ENCODE results near the gene CLEC18A. TPM values are rescaled to one million over a fixed set of nuclear protein-coding genes. Genes with fewer than 3 reads are reported as not detected.
"Not testable (repeated sequence)": the region's sequence is repeated elsewhere in the genome, so short reads cannot be mapped to it uniquely, and the experiment has no call there.

The CLEC18A gene
- total and polyA plus RNA-seq, 4 donors: 1.1 to 2.7 (median 1.6) TPM

DNA sequence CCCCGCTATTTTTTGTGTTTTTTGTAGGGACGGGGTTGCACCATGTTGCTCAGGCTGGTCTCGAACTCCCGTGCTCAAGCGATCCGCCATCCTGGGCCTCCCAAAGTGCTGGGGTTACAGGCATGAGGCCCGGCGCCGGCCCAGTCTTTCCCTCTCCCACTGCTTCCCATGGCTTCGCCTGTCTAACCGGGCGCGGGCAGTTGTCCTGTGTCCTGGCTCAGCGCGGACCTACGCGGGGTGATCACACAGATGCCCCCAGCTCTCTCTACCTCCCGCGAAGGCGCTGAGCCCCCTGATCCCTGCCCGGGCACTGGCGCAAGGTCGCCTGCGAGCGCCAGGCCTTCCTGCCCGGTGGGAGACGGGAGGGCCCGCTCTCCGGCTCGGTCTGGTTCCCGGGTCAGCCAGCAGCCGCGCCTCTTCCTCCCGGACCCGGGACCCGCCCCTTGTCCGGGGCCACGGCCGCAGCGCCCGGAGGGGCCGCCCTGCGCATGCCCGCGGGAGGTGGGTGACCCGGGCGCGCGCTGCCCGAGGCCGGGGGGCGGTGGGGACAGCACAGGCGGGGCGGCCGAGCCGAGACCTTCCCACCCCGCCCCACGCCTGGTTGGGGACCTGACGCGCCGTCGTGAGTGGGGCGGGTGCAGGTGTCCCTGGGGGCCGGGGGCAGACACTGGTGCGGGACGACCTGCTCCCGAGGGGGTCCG, 14.0 kb downstream of the CLEC18A start:
- H3K36me3 ChIP-seq (ENCODE audit: control insufficient read depth, insufficient read depth, low read length); H3K27me3 ChIP-seq (ENCODE audit: control insufficient read depth, insufficient read depth, low read length); H3K27ac ChIP-seq (ENCODE audit: low read depth, low read length); H3K4me3 ChIP-seq (ENCODE audit: low read depth, low read length); H3K4me1 ChIP-seq (ENCODE audit: control insufficient read depth, insufficient read depth, low read length); H3K9me3 ChIP-seq (ENCODE audit: control insufficient read depth, insufficient read depth, low read length): not testable (repeated sequence)
- DNase-seq (ENCODE audit: low read depth in 4 of 6, low spot score in 6 of 6): peak in 2 of 6 donors; percentile 7 to 44
- WGBS (ENCODE audit: insufficient coverage): no CpG with 5 or more reads among the region's 68 CpGs

DNA sequence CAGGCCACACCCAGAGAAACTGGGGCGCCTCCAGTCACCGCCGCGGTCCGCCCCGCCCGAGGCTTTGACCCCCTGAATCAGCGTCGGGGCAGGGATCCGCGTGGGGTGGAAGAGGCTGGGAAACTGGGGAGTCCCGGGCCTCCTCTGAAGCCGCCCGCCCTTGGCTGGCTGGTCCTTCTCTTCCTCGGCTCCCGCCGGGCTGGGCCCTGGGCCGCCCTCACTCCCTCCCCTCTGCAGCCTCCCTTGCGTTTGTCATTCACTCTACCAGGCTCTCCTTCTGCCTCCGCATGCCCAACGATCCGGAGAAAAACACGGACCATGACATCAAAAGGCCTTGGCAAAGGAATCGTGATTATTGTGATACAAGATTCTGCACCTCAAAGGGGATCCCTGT, 14.5 kb downstream of the CLEC18A start:
- H3K36me3 ChIP-seq (ENCODE audit: control insufficient read depth, insufficient read depth, low read length); H3K4me1 ChIP-seq (ENCODE audit: control insufficient read depth, insufficient read depth, low read length); H3K27me3 ChIP-seq (ENCODE audit: control insufficient read depth, insufficient read depth, low read length); H3K4me3 ChIP-seq (ENCODE audit: low read depth, low read length); DNase-seq (ENCODE audit: low read depth in 4 of 6, low spot score in 6 of 6); H3K9me3 ChIP-seq (ENCODE audit: control insufficient read depth, insufficient read depth, low read length); H3K27ac ChIP-seq (ENCODE audit: low read depth, low read length): not testable (repeated sequence)
- WGBS (ENCODE audit: insufficient coverage): no CpG with 5 or more reads among the region's 24 CpGs

DNA sequence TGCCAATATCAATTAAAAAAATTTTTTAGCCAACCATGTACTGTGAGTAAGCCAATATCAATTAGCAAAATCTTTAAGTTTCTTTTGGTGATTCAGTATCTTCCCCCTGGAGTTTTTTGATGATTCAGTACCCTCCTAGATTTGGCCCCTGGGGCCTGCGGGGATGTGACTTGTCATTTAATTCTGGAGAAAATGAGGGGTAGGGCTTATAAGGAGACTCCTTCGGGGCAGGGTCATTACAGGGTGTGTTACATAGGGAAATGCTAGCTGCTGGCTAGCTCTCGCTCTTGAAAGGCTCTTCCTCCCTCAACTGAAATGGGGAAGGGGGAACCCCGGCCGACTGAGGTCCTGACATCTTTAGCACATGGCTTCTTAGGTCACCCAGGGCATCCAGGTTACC, 16.6 kb downstream of the CLEC18A start:
- not testable (repeated sequence) for H3K4me1 ChIP-seq (ENCODE audit: control insufficient read depth, insufficient read depth, low read length); H3K4me3 ChIP-seq (ENCODE audit: low read depth, low read length); H3K36me3 ChIP-seq (ENCODE audit: control insufficient read depth, insufficient read depth, low read length); H3K9me3 ChIP-seq (ENCODE audit: control insufficient read depth, insufficient read depth, low read length); H3K27ac ChIP-seq (ENCODE audit: low read depth, low read length); H3K27me3 ChIP-seq (ENCODE audit: control insufficient read depth, insufficient read depth, low read length); DNase-seq (ENCODE audit: low read depth in 4 of 6, low spot score in 6 of 6)
- whole genome bisulfite sequencing (ENCODE audit: insufficient coverage): no CpG with 5 or more reads among the region's 5 CpGs

DNA sequence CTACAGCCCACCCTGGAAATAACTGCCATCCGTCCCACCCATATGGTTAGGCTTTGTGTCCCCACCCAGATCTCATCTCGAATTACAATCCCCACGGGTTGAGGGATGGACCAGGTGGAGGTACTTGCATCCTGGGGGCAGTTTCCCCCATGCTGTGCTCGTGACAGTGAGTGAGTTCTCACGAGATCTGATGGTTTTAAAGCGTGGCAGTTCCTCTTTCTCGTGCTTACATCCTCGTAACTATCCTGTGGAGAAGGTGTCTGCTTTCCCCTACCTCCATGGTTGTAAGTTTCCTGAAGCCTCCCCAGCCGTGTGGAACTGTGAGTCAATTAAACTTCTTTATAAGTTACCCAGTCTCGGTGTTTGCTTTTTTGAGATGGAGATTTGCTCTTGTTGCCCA, 17.0 kb downstream of the CLEC18A start:
- no CpG with 5 or more reads among the region's 10 CpGs for WGBS (ENCODE audit: insufficient coverage)
- H3K9me3 ChIP-seq (ENCODE audit: control insufficient read depth, insufficient read depth, low read length); H3K36me3 ChIP-seq (ENCODE audit: control insufficient read depth, insufficient read depth, low read length); H3K27ac ChIP-seq (ENCODE audit: low read depth, low read length); DNase-seq (ENCODE audit: low read depth in 4 of 6, low spot score in 6 of 6); H3K4me3 ChIP-seq (ENCODE audit: low read depth, low read length); H3K4me1 ChIP-seq (ENCODE audit: control insufficient read depth, insufficient read depth, low read length); H3K27me3 ChIP-seq (ENCODE audit: control insufficient read depth, insufficient read depth, low read length): not testable (repeated sequence)

DNA sequence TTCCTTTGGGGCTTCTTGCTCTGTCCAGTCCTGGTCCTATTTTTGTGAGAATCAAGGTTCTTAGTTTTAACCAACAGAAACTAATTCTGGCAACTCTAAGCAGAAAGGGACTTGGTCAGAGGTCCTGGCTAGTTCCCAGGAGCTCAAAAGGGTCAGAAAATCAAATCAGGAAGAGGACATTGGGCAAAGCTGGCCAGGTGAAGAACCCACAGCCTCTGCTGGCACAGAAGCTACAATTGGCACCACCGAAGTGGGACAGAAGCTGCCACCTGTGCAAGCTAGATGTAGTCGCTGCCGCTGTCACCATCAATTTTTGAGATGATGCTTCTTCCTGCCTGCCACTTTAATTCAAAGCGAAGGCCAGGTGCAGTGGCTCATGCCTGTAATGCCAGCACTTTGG, 18.5 kb downstream of the CLEC18A start:
- not testable (repeated sequence) for H3K4me1 ChIP-seq (ENCODE audit: control insufficient read depth, insufficient read depth, low read length); DNase-seq (ENCODE audit: low read depth in 4 of 6, low spot score in 6 of 6); H3K27ac ChIP-seq (ENCODE audit: low read depth, low read length); H3K4me3 ChIP-seq (ENCODE audit: low read depth, low read length); H3K36me3 ChIP-seq (ENCODE audit: control insufficient read depth, insufficient read depth, low read length); H3K27me3 ChIP-seq (ENCODE audit: control insufficient read depth, insufficient read depth, low read length); H3K9me3 ChIP-seq (ENCODE audit: control insufficient read depth, insufficient read depth, low read length)
- WGBS (ENCODE audit: insufficient coverage): no CpG with 5 or more reads among the region's 4 CpGs

DNA sequence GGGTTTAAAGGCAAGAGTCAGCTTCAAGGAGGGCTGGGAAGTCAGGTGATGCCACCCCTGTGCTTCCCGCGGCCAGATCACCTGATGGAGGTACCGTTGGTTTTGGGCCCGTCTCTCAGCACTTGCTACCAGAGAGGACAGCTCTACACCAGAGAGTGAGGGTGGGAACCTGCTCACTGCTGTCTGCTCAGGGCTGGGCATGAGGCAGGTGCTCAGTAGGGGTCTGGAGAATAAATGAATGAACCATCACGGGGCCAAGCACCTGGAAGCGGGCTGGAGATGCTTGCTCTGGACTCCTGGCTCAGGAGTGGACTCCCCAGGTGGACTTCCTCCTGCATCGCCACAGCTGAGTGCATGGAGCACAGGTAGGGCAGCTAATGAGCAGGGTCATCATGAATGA, 21.0 kb downstream of the CLEC18A start:
- H3K27me3 ChIP-seq (ENCODE audit: control insufficient read depth, insufficient read depth, low read length); H3K36me3 ChIP-seq (ENCODE audit: control insufficient read depth, insufficient read depth, low read length); H3K4me1 ChIP-seq (ENCODE audit: control insufficient read depth, insufficient read depth, low read length); H3K9me3 ChIP-seq (ENCODE audit: control insufficient read depth, insufficient read depth, low read length); H3K27ac ChIP-seq (ENCODE audit: low read depth, low read length); DNase-seq (ENCODE audit: low read depth in 4 of 6, low spot score in 6 of 6); H3K4me3 ChIP-seq (ENCODE audit: low read depth, low read length): not testable (repeated sequence)
- WGBS (ENCODE audit: insufficient coverage): no CpG with 5 or more reads among the region's 7 CpGs

DNA sequence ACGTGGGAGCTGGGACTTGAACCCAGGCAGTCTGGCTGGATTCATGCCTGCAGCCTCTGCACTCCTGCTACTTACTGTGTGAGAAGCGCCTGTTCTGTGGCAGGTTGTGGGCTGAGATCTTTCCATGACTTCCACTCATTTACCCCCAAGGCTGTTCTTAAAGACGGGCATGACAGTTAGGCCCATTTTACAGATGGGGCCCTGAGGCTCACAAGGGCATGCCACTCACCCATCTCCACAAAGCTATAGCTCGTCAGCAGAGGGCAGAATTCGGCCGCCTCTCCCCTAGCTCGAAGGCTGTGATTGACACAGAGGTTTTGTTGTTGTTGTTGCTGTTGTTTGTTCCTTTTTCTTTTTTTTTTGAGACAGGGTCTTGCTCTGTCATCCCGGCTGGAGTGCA, 21.8 kb downstream of the CLEC18A start:
- H3K4me3 ChIP-seq (ENCODE audit: low read depth, low read length); H3K9me3 ChIP-seq (ENCODE audit: control insufficient read depth, insufficient read depth, low read length); H3K27me3 ChIP-seq (ENCODE audit: control insufficient read depth, insufficient read depth, low read length); H3K4me1 ChIP-seq (ENCODE audit: control insufficient read depth, insufficient read depth, low read length); H3K27ac ChIP-seq (ENCODE audit: low read depth, low read length); DNase-seq (ENCODE audit: low read depth in 4 of 6, low spot score in 6 of 6); H3K36me3 ChIP-seq (ENCODE audit: control insufficient read depth, insufficient read depth, low read length): not testable (repeated sequence)
- no CpG with 5 or more reads among the region's 8 CpGs for WGBS (ENCODE audit: insufficient coverage)

DNA sequence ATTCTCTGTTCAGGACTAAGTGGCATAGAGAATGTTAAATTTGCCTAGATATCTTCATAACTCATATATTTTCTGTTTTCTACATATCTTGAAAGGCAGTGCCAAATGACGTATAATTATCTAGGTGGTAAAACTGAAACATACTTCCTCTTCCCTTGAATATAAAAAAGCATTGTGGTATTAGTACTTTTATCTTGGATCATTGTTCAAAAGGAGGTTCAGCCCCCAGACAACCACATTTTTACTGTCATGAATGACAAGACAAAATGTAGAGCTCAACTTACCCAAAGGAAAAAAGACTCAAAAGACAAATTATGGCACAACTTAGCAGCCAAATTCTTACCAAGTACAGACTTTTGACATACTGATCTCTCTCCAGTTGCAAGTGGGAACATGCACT, 34.1 kb downstream of the CLEC18A start:
- H3K36me3 ChIP-seq (ENCODE audit: control insufficient read depth, insufficient read depth, low read length); DNase-seq (ENCODE audit: low read depth in 4 of 6, low spot score in 6 of 6); H3K9me3 ChIP-seq (ENCODE audit: control insufficient read depth, insufficient read depth, low read length); H3K4me3 ChIP-seq (ENCODE audit: low read depth, low read length); H3K27ac ChIP-seq (ENCODE audit: low read depth, low read length); H3K27me3 ChIP-seq (ENCODE audit: control insufficient read depth, insufficient read depth, low read length); H3K4me1 ChIP-seq (ENCODE audit: control insufficient read depth, insufficient read depth, low read length): not testable (repeated sequence)
- no CpG with 5 or more reads among the region's 1 CpG for WGBS (ENCODE audit: insufficient coverage)

DNA sequence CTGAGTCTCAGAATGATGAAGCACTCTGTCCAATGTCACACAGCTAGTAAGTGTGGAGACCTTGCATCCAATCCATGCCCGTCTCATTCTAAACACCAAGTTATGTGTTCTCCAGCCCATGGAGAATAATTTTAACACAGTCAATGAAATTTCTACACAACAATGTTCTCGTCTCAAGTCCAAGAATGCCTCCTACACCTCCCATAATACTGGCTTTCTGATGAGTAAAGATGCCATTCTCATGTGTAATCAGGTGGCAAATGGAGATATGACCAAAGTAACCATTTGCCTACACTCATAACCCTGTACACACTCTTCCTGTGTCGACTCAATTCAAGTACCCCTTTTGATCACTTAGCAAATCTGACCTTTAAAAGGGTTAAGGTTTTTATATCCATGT, 46.8 kb downstream of the CLEC18A start:
- not testable (repeated sequence) for H3K4me3 ChIP-seq (ENCODE audit: low read depth, low read length); H3K4me1 ChIP-seq (ENCODE audit: control insufficient read depth, insufficient read depth, low read length); DNase-seq (ENCODE audit: low read depth in 4 of 6, low spot score in 6 of 6); H3K36me3 ChIP-seq (ENCODE audit: control insufficient read depth, insufficient read depth, low read length); H3K27me3 ChIP-seq (ENCODE audit: control insufficient read depth, insufficient read depth, low read length); H3K27ac ChIP-seq (ENCODE audit: low read depth, low read length); H3K9me3 ChIP-seq (ENCODE audit: control insufficient read depth, insufficient read depth, low read length)
- 83% methylated on average over 1 of the region's 3 CpGs for WGBS (ENCODE audit: insufficient coverage)

DNA sequence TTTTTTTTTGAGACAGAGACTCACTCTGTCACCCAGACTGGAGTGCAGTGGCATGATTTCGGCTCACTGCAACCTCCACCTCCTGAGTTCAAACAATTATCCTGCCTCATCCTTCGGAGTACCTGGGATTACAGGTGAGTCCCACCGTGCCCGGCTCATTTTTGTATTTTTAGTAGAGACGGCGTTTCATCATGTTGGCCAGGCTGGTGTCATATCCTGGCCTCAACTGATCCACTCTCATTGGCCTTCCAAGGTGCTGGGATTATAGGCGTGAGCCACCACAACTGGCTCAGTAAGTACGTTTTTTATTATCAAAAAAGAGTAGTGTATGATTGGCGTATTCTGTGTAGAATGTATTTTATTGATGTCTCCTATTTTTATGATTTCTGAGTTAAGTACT, 48.7 kb downstream of the CLEC18A start:
- H3K27ac ChIP-seq (ENCODE audit: low read depth, low read length); H3K36me3 ChIP-seq (ENCODE audit: control insufficient read depth, insufficient read depth, low read length); H3K9me3 ChIP-seq (ENCODE audit: control insufficient read depth, insufficient read depth, low read length); H3K27me3 ChIP-seq (ENCODE audit: control insufficient read depth, insufficient read depth, low read length); H3K4me1 ChIP-seq (ENCODE audit: control insufficient read depth, insufficient read depth, low read length); H3K4me3 ChIP-seq (ENCODE audit: low read depth, low read length); DNase-seq (ENCODE audit: low read depth in 4 of 6, low spot score in 6 of 6): not testable (repeated sequence)
- WGBS (ENCODE audit: insufficient coverage): 98% methylated on average over 5 of the region's 9 CpGs

All from spinal cord (tissue), 10 donors.